Prostate gland (tissue), 2 donors: ENCODE results near the gene TSC22D3. TPM values are rescaled to one million over a fixed set of nuclear protein-coding genes. Genes with fewer than 3 reads are reported as not detected.
A peak's percentile ranks its signal among the peaks of the same experiment; 100 is the strongest.

ENCODE experiments used
- DNase-seq: peaks from one replicate; pipeline ENCODE4 v3.0.0-alpha.2; 2019; ENCODE audit warnings: low spot score
- H3K27ac ChIP-seq, 2 donors: fragments of 200-600 bp; sonication (generic); 2 replicates each; pipeline ENCODE4 v1.5.1; 2017 to 2019
- H3K27me3 ChIP-seq: fragments of 200-600 bp; sonication (generic); replicated peaks from 2 replicates; pipeline ENCODE4 v1.5.1; 2019; ENCODE audit not compliant: insufficient read depth
- H3K36me3 ChIP-seq, 2 donors: fragments of 200-600 bp; sonication (generic); 1 replicate in 1 of 2; 2 replicates in 1 of 2; pipeline versions ENCODE4 v1.5.1 to v1.8.1; 2017 to 2019
- H3K4me1 ChIP-seq: fragments of 200-600 bp; sonication (generic); replicated peaks from 2 replicates; pipeline ENCODE4 v1.5.1; 2019
- H3K4me3 ChIP-seq, 2 donors: fragments of 200-600 bp; sonication (generic); 2 replicates each; pipeline ENCODE4 v1.5.1; 2017 to 2019
- H3K9me3 ChIP-seq: fragments of 200-600 bp; sonication (generic); 2 replicates; pipeline ENCODE4 v1.5.1; 2017
- POLR2A ChIP-seq: fragments of 450-650 bp; IDR thresholded peaks from one replicate; pipeline ENCODE4 v1.6.1; 2016; ENCODE audit warnings: antibody characterized with exemption, mild to moderate bottlenecking
- POLR2AphosphoS5 ChIP-seq: sonication (generic); formaldehyde crosslinking; IDR thresholded peaks from one replicate; pipeline ENCODE4 v1.6.1; 2017; ENCODE audit warnings: antibody characterized with exemption
- WGBS: methylation state at CpG from one replicate; pipeline ENCODE4 v1.1.5; 2018; 5-methylcytosine and 5-hydroxymethylcytosine counted together
- intact Hi-C: fragments of 100-400 bp; cut with DNase I; formaldehyde crosslinking; loops from one replicate; pipeline ENCODE4 v1.14.2; 2022
- total RNA-seq, 2 donors: library from RNA; depleted of rRNA; stranded (reverse); fragments of >200 nt; gene quantifications; one replicate each; pipeline ENCODE4 v1.1.0, GENCODE V29; 2016
- TF ChIP-seq, protein P1 (sequence below), 4 experiments: fragments of 200-600 bp in 2 of 4; fragments of 450-650 bp in 2 of 4; sonication (generic) in 2 of 4; IDR thresholded peaks; 1 replicate in 3 of 4; 2 replicates in 1 of 4; pipeline ENCODE4 v1.5.1; 2016 to 2019; ENCODE audit warnings: antibody characterized with exemption in 4 of 4, mild to moderate bottlenecking in 2 of 4, moderate library complexity in 2 of 4

TSC22D3 gene
- total RNA-seq, 2 donors from 2014 or later = 480 to 1,164 TPM

DNA sequence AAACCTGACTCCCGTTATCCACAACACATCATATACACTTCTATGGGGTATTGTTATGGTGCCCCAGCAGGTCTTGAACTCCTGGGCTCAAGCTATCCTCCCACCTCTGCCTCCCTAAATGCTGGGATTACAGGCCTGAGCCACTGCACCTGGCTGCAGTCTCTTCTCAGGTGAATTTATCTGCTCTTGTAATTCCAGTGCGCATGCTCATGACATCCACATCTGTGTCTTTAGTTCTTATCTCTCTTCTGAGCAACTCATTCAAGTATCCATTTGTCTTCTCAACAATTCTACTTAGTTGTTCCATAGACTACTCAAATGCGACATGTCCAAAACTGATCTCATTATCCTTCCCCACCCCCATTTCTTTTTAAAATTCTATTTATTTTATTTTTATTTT, 29.6 kb upstream of the TSC22D3 start:
- no peak overlapping the region for H3K27ac ChIP-seq
- H3K4me3 ChIP-seq = no peak overlapping the region
- TF ChIP-seq POLR2AphosphoS5 = no peak
- TF ChIP-seq POLR2A = no peak
- TF ChIP-seq, protein P1, sequence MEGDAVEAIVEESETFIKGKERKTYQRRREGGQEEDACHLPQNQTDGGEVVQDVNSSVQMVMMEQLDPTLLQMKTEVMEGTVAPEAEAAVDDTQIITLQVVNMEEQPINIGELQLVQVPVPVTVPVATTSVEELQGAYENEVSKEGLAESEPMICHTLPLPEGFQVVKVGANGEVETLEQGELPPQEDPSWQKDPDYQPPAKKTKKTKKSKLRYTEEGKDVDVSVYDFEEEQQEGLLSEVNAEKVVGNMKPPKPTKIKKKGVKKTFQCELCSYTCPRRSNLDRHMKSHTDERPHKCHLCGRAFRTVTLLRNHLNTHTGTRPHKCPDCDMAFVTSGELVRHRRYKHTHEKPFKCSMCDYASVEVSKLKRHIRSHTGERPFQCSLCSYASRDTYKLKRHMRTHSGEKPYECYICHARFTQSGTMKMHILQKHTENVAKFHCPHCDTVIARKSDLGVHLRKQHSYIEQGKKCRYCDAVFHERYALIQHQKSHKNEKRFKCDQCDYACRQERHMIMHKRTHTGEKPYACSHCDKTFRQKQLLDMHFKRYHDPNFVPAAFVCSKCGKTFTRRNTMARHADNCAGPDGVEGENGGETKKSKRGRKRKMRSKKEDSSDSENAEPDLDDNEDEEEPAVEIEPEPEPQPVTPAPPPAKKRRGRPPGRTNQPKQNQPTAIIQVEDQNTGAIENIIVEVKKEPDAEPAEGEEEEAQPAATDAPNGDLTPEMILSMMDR (IDR thresholded peaks at IDR 0.05) = no peak
- H3K36me3 ChIP-seq = no peaks in the 10 kb centered on the region
- no peaks in the 10 kb centered on the region for H3K4me1 ChIP-seq
- H3K27me3 ChIP-seq = no peaks in the 10 kb centered on the region
- H3K9me3 ChIP-seq = no peaks in the 10 kb centered on the region
- intact Hi-C loops = no loop called here
- 85% methylated on average over 3 of the region's 3 CpGs for WGBS
- no peak for DNase-seq

DNA sequence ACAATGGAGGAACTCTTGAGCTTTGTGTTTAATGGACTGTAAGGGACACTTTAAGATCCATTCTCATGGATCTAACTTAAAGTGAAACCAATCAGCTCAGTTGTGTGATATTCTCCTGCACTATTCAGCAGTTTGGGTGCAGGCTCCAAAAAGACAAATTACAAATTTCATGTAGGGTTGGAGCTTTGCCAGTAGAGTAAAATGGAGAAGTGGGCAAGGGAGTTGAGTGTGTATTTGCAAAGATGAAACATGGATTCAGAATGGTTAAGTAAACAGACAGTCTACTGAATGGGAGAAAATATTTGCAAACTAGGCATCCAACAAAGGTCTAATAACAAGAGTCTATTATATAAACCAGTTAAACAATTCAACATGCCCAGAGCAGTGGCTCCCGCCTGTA, 28.8 kb upstream of the TSC22D3 start:
- intact Hi-C loops = no loop called here
- no peaks in the 10 kb centered on the region for H3K36me3 ChIP-seq
- whole genome bisulfite sequencing = 50% methylated on average over 1 of the region's 1 CpG
- TF ChIP-seq POLR2A (no peak), POLR2AphosphoS5 (no peak)
- TF ChIP-seq, protein P1 (IDR thresholded peaks at IDR 0.05) = no peak
- no peak for DNase-seq
- no peak overlapping the region for H3K27ac ChIP-seq
- no peak overlapping the region for H3K4me3 ChIP-seq
- no peaks in the 10 kb centered on the region for H3K4me1 ChIP-seq
- no peaks in the 10 kb centered on the region for H3K27me3 ChIP-seq
- no peaks in the 10 kb centered on the region for H3K9me3 ChIP-seq

DNA sequence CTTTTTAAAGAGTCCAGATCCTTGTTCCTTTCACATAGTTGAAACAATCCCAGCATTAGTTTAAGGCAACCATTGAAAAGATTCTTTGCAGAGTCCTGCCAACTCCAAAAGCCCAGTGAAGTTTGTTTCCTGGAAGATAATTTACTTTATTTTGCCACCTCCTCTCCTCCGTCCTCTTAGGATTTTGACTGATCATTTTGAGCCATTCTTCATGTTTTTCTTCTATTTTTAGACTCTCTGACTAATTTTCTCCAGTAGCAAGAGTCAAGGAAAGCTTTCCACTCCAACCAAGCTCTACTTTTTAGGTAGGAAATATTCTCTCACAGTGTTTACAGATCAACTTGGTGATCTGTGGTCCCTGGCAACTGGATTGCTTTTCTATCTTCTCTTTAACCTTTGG, 12.2 kb upstream of the TSC22D3 start:
- WGBS = 24% methylated on average over 1 of the region's 1 CpG
- Histone ChIP-seq H3K27me3 (no peaks in the 10 kb centered on the region), H3K36me3 (no peaks in the 10 kb centered on the region), H3K4me3 (no peak overlapping the region), H3K9me3 (no peaks in the 10 kb centered on the region), H3K4me1 (no peaks in the 10 kb centered on the region), H3K27ac (no peak overlapping the region)
- intact Hi-C loops = no loop called here
- DNase-seq = no peak
- TF ChIP-seq POLR2A (no peak), POLR2AphosphoS5 (no peak)
- TF ChIP-seq, protein P1 (IDR thresholded peaks at IDR 0.05) = no peak

DNA sequence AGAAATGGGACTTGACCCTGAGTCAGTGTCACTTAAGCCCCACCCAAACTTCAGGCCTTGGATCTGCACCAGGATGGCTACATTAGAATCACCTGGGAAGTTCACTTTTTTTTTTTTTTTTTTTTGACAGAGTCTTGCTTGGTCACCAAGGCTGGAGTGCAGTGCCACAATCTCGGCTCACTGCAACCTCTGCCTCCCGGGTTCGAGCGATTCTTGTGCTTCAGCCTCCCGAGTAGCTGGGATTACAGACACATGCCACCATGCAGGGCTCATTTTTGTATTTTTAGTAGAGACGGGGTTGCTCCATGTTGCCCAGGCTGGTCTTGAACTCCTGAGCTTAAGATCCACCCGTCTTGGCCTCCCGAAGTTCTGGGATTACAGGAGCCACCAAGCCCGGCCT, 4.9 kb upstream of the TSC22D3 start:
- TF ChIP-seq POLR2A (no peak), POLR2AphosphoS5 (no peak)
- TF ChIP-seq, protein P1 (IDR thresholded peaks at IDR 0.05) = no peak
- H3K9me3 ChIP-seq = no peaks in the 10 kb centered on the region
- WGBS = 93% methylated on average over 9 of the region's 9 CpGs
- no peaks in the 10 kb centered on the region for H3K27me3 ChIP-seq
- H3K27ac ChIP-seq = no peak overlapping the region
- no peak overlapping the region for H3K4me3 ChIP-seq
- DNase-seq = no peak
- no peaks in the 10 kb centered on the region for H3K36me3 ChIP-seq
- intact Hi-C loops = no loop called here
- no peaks in the 10 kb centered on the region for H3K4me1 ChIP-seq

DNA sequence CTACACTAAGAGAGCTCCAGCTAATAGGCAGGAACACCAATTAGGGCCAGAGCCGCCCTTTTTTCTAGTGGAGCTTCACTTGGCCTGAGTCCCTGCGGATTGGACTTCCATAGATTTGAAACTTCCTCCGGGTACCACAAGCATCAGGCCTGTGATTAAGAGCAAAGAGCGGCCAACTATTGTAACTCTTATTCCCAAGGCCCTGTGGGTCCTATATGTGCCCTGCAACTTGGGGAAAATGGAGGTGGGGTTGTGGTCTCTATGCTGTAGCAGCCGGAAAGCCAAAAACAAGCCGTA, 1.9 kb upstream of the TSC22D3 start, which contains the start of gene NCBP2L:
TSS of gene NCBP2L (plus strand) at position 198 of the 297 bp plus-strand sequence. CDS start 16,488 bp downstream, outside the sequence.
- WGBS = 57% methylated on average over 5 of the region's 6 CpGs
- Histone ChIP-seq H3K9me3 (no peaks in the 10 kb centered on the region), H3K27me3 (no peaks in the 10 kb centered on the region), H3K27ac (peak within 1 kb of the TSS; percentile 88 to 90), H3K36me3 (no peaks in the 10 kb centered on the region), H3K4me3 (peak within 1 kb of the TSS; percentile 38 to 47), H3K4me1 (no peaks in the 10 kb centered on the region)
- no peak for DNase-seq
- intact Hi-C loops = loop anchor here (5.0 to 10.0 kb wide), 3 partner anchors 105 to 773 kb away; partner anchors contain the start of gene MORC4
- TF ChIP-seq POLR2AphosphoS5 (no peak), POLR2A (no peak)
- TF ChIP-seq, protein P1 (IDR thresholded peaks at IDR 0.05) = no peak
